ENCODE measurements around the gene PCDH19. TPM values are rescaled to one million over a fixed set of nuclear protein-coding genes. Genes with fewer than 3 reads are reported as not detected.

The PCDH19 gene
- total and polyA plus RNA-seq, 10 of the 15 experiments (the other 5 are each of a cell fraction or from before 2014, with no cell fraction given), result 0.01 TPM; not detected in 9

DNA sequence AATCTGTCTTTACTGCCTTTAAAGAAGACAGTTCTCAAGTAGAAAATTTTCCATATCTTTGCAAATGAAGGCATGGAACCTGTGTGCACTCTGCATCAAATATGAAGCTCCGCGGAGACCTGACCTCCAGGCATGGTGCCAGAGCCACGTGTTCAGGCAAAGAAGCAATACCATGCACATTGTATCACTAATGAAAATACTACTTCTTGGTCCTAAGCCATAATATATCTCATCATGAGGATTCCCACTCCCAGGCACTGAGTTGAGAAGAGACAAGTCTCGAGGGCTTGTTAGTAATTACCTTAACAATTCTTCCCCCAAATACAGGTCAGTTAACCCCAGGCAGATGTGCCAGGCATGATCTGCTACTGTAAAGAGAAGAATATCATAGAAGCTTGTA lies 56.7 kb downstream of the PCDH19 start (continued):
- TF ChIP-seq TCF3 (IDR thresholded peaks at IDR 0.05; ENCODE audit: borderline replicate concordance, insufficient read depth, low read depth, low read length) (no peak), NR2C2 (IDR thresholded peaks at IDR 0.05; ENCODE audit: borderline replicate concordance, control insufficient read depth, insufficient read length, low read depth) (no peak), PBX3 (IDR thresholded peaks at IDR 0.05; ENCODE audit: insufficient replicate concordance, low read depth, low read length) (no peak)

- FAIRE-seq, result no peak
- 2% methylated on average over 5 of the region's 5 CpGs for WGBS (ENCODE audit: insufficient coverage, insufficient replicate concordance, low lambda C conversion rate, missing lambda C conversion rate)
- H3K9ac ChIP-seq (ENCODE audit: control insufficient read depth, insufficient read depth, low read length), result no peak overlapping the region
These were observed 59.2 kb downstream of the PCDH19 start for GRCh38 chrX:100350704-100351489.

More at GRCh38 chrX:100350704-100351489, 59.2 kb downstream of the PCDH19 start:
- ATAC-seq, result no peak
- H4K20me1 ChIP-seq (ENCODE audit: control insufficient read depth, insufficient read depth), result no peaks in the 10 kb centered on the region
- ChIA-PET SMC1A (ENCODE audit: uncharacterized antibody, unreplicated experiment) (no interaction called here), RAD21 (ENCODE audit: unreplicated experiment) (no interaction called here), CTCF (interaction anchor here (1.1 kb wide), 1 partner anchor 9 kb away, joined by 3 read pairs; no protein-coding TSS in a partner anchor), POLR2A (no interaction called here)
- H3K9me3 ChIP-seq (replicated peaks; ENCODE audit: control insufficient read depth, insufficient read depth, low read length), result no peaks in the 10 kb centered on the region
- intact Hi-C loops (cut with micrococcal nuclease; ENCODE audit: unreplicated experiment) (no loop called here), in situ Hi-C loops (cut with MboI) (no loop called here)
- H3K4me3 ChIP-seq, result no peak overlapping the region
- BruUV-seq (replicated peaks), result no TSS peak
- no peak overlapping the region for H3K4me2 ChIP-seq (ENCODE audit: control insufficient read depth, insufficient read depth)
- H3K36me3 ChIP-seq (ENCODE audit: control insufficient read depth in 2 of 2, insufficient read depth in 2 of 2, low read length in 1 of 2), result no peaks in the 10 kb centered on the region
- H3K27ac ChIP-seq (ENCODE audit: control insufficient read depth, insufficient read depth), result no peak overlapping the region
- no peaks in the 10 kb centered on the region for H3K4me1 ChIP-seq (ENCODE audit: control insufficient read depth, insufficient read depth, low read length)
- no peak for DNase-seq (ENCODE audit: low read depth, low spot score)
- H3K79me2 ChIP-seq (ENCODE audit: control insufficient read depth, insufficient read depth, low read length), result no peaks in the 10 kb centered on the region
- no peaks in the 10 kb centered on the region for H3K27me3 ChIP-seq (replicated peaks in 1 of 2; ENCODE audit: control insufficient read depth in 2 of 2, insufficient read depth in 2 of 2, low read length in 1 of 2)
- TF ChIP-seq, protein P1, sequence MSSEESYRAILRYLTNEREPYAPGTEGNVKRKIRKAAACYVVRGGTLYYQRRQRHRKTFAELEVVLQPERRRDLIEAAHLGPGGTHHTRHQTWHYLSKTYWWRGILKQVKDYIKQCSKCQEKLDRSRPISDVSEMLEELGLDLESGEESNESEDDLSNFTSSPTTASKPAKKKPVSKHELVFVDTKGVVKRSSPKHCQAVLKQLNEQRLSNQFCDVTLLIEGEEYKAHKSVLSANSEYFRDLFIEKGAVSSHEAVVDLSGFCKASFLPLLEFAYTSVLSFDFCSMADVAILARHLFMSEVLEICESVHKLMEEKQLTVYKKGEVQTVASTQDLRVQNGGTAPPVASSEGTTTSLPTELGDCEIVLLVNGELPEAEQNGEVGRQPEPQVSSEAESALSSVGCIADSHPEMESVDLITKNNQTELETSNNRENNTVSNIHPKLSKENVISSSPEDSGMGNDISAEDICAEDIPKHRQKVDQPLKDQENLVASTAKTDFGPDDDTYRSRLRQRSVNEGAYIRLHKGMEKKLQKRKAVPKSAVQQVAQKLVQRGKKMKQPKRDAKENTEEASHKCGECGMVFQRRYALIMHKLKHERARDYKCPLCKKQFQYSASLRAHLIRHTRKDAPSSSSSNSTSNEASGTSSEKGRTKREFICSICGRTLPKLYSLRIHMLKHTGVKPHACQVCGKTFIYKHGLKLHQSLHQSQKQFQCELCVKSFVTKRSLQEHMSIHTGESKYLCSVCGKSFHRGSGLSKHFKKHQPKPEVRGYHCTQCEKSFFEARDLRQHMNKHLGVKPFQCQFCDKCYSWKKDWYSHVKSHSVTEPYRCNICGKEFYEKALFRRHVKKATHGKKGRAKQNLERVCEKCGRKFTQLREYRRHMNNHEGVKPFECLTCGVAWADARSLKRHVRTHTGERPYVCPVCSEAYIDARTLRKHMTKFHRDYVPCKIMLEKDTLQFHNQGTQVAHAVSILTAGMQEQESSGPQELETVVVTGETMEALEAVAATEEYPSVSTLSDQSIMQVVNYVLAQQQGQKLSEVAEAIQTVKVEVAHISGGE (CRISPR knock-in tag; IDR thresholded peaks at IDR 0.05), result no peak
- TF ChIP-seq CBFB (IDR thresholded peaks at IDR 0.05; ENCODE audit: low read depth) (no peak), ATF7 (IDR thresholded peaks at IDR 0.05; ENCODE audit: low read depth) (no peak), CHD4 (IDR thresholded peaks at IDR 0.05) (no peak), ZNF622 (IDR thresholded peaks at IDR 0.05) (no peak), SMARCA5 (IDR thresholded peaks at IDR 0.05) (no peak), NFYB (IDR thresholded peaks at IDR 0.05; ENCODE audit: insufficient read depth, low read depth, low read length) (no peak), NBN (IDR thresholded peaks at IDR 0.05) (no peak), RBBP5 (conservative IDR thresholded peaks at IDR 0.05) (no peak), MTA3 (IDR thresholded peaks at IDR 0.05; ENCODE audit: borderline replicate concordance, low read length) (no peak), EP300 (IDR thresholded peaks at IDR 0.05; ENCODE audit: borderline replicate concordance in 1 of 2, control insufficient read depth in 1 of 2, low read depth in 2 of 2, low read length in 2 of 2) (no peak), IRF4 (IDR thresholded peaks at IDR 0.05; ENCODE audit: low read depth, low read length) (no peak), USF2 (IDR thresholded peaks at IDR 0.05; ENCODE audit: borderline replicate concordance, low read depth, low read length) (no peak)
- H2AFZ ChIP-seq (ENCODE audit: control insufficient read depth, low read depth, low read length), result no peak overlapping the region

Measured in GM12878 (cell line).